ENCODE results near the gene BCKDHA. TPM values are rescaled to one million over a fixed set of nuclear protein-coding genes. Genes with fewer than 3 reads are reported as not detected.

Gene BCKDHA
- total and polyA plus RNA-seq, 9 of the 15 experiments (the other 6 are each of a cell fraction or from before 2014, with no cell fraction given) = 4.5 to 52.5 (median 14.1) TPM

DNA sequence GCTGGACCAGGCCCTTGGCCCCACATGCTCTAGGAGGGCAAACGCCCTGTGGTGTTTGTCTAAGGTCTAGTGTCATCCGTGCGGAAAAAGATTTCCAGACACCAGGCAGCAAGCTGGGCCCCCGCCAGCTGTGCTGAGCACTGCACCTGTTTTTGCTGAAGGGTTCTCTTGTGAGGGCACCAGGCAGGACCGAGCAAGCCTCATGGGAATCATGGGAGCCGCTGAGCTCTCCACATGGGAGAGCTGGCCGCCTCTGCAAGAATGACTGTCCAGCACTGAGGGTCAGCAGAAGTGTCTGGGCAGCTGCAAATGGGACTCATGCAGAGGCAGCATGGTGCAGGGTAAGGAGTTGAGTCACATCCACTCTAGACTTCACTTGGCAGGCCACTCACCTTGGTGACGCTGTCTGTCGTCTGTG is 17.5 kb downstream of the BCKDHA start:
- POLR2A ChIA-PET = no interaction called here
- Histone ChIP-seq H3K36me3 (ENCODE audit: control insufficient read depth, insufficient read depth, low read length) (peaks cover 40% of the 10 kb centered on the region; the same call in 1 of the 3 replicates), H3K4me3 (no peak overlapping the region), H3K9ac (ENCODE audit: insufficient read depth in 1 of 2, low read depth in 2 of 2, low read length in 2 of 2) (peak overlapping the region in 1 of 2 experiments; percentile 64; a peak in 1 of 4 replicates), H3K79me2 (ENCODE audit: control insufficient read depth, insufficient read depth, low read length) (no peaks in the 10 kb centered on the region), H3K9me1 (ENCODE audit: control insufficient read depth, insufficient read depth, low read length) (no peaks in the 10 kb centered on the region), H3K27me3 (ENCODE audit: control insufficient read depth in 2 of 2, insufficient read depth in 2 of 2, low read length in 2 of 2) (no peaks in the 10 kb centered on the region), H3K4me1 (replicated peaks in 1 of 2; ENCODE audit: control insufficient read depth in 2 of 2, insufficient read depth in 2 of 2, low read length in 2 of 2) (peaks cover 2 to 7% of the 10 kb centered on the region in 2 experiments; a peak in 3 of 5 replicates), H3K9me3 (replicated peaks; ENCODE audit: control insufficient read depth, insufficient read depth, low read depth, low read length) (no peaks in the 10 kb centered on the region), H4K20me1 (replicated peaks; ENCODE audit: control insufficient read depth, insufficient read depth, low read length) (no peaks in the 10 kb centered on the region), H3K27ac (ENCODE audit: extremely low read depth, low read depth, low read length) (no peak overlapping the region), H2AFZ (ENCODE audit: low read depth, low read length) (no peak overlapping the region), H3K4me2 (ENCODE audit: insufficient read depth, low read length) (no peak overlapping the region)
- CTCF ChIA-PET (ENCODE audit: low intra/inter-chr PET ratio) = no interaction called here
- TF ChIP-seq ZNF644 (tag; IDR thresholded peaks at IDR 0.05; ENCODE audit: low read depth) = no peak
- no peak for TF ChIP-seq TBL1XR1 (IDR thresholded peaks at IDR 0.05; ENCODE audit: low read length in 2 of 2)
- no peak for TF ChIP-seq CBX5 (IDR thresholded peaks at IDR 0.05; ENCODE audit: borderline replicate concordance, low read depth)
- TF ChIP-seq FOXP1 (CRISPR knock-in tag; IDR thresholded peaks at IDR 0.05) = no peak
- TF ChIP-seq, protein P1, sequence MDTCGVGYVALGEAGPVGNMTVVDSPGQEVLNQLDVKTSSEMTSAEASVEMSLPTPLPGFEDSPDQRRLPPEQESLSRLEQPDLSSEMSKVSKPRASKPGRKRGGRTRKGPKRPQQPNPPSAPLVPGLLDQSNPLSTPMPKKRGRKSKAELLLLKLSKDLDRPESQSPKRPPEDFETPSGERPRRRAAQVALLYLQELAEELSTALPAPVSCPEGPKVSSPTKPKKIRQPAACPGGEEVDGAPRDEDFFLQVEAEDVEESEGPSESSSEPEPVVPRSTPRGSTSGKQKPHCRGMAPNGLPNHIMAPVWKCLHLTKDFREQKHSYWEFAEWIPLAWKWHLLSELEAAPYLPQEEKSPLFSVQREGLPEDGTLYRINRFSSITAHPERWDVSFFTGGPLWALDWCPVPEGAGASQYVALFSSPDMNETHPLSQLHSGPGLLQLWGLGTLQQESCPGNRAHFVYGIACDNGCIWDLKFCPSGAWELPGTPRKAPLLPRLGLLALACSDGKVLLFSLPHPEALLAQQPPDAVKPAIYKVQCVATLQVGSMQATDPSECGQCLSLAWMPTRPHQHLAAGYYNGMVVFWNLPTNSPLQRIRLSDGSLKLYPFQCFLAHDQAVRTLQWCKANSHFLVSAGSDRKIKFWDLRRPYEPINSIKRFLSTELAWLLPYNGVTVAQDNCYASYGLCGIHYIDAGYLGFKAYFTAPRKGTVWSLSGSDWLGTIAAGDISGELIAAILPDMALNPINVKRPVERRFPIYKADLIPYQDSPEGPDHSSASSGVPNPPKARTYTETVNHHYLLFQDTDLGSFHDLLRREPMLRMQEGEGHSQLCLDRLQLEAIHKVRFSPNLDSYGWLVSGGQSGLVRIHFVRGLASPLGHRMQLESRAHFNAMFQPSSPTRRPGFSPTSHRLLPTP (IDR thresholded peaks at IDR 0.05; ENCODE audit: borderline replicate concordance, extremely low read depth, insufficient read length) = no peak
- no peak for TF ChIP-seq CHD1 (IDR thresholded peaks at IDR 0.05; ENCODE audit: low read length)
- TF ChIP-seq ZNF778 (CRISPR knock-in tag; IDR thresholded peaks at IDR 0.05) = no peak
- TF ChIP-seq POLR2H (tag; IDR thresholded peaks at IDR 0.05; ENCODE audit: low read depth) = no peak
- TF ChIP-seq, protein P2, sequence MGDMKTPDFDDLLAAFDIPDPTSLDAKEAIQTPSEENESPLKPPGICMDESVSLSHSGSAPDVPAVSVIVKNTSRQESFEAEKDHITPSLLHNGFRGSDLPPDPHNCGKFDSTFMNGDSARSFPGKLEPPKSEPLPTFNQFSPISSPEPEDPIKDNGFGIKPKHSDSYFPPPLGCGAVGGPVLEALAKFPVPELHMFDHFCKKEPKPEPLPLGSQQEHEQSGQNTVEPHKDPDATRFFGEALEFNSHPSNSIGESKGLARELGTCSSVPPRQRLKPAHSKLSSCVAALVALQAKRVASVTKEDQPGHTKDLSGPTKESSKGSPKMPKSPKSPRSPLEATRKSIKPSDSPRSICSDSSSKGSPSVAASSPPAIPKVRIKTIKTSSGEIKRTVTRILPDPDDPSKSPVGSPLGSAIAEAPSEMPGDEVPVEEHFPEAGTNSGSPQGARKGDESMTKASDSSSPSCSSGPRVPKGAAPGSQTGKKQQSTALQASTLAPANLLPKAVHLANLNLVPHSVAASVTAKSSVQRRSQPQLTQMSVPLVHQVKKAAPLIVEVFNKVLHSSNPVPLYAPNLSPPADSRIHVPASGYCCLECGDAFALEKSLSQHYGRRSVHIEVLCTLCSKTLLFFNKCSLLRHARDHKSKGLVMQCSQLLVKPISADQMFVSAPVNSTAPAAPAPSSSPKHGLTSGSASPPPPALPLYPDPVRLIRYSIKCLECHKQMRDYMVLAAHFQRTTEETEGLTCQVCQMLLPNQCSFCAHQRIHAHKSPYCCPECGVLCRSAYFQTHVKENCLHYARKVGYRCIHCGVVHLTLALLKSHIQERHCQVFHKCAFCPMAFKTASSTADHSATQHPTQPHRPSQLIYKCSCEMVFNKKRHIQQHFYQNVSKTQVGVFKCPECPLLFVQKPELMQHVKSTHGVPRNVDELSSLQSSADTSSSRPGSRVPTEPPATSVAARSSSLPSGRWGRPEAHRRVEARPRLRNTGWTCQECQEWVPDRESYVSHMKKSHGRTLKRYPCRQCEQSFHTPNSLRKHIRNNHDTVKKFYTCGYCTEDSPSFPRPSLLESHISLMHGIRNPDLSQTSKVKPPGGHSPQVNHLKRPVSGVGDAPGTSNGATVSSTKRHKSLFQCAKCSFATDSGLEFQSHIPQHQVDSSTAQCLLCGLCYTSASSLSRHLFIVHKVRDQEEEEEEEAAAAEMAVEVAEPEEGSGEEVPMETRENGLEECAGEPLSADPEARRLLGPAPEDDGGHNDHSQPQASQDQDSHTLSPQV (IDR thresholded peaks at IDR 0.05) = no peak
- TF ChIP-seq, protein P3, sequence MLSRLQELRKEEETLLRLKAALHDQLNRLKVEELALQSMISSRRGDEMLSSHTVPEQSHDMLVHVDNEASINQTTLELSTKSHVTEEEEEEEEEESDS (CRISPR knock-in tag; IDR thresholded peaks at IDR 0.05) = no peak
- TF ChIP-seq, protein P4, sequence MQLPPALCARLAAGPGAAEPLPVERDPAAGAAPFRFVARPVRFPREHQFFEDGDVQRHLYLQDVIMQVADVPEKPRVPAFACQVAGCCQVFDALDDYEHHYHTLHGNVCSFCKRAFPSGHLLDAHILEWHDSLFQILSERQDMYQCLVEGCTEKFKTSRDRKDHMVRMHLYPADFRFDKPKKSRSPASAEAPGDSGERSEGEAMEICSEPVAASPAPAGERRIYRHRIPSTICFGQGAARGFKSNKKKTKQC (CRISPR knock-in tag; IDR thresholded peaks at IDR 0.05) = no peak
- intact Hi-C loops (cut with micrococcal nuclease) = no loop called here
- in situ Hi-C loops (cut with MboI) = no loop called here
- no peak for FAIRE-seq
- ATAC-seq = no peak
- DNase-seq (ENCODE audit: extremely low read depth in 1 of 4, low spot score in 3 of 4) = no peak
- 85% methylated on average over 5 of the region's 9 CpGs for WGBS (ENCODE audit: insufficient coverage, low coverage, missing lambda C conversion rate)
- no TSS peak for BruUV-seq (replicated peaks)

Data from K562 (cell line).